Measurements from ENCODE around the gene CDK7. TPM values are rescaled to one million over a fixed set of nuclear protein-coding genes. Genes with fewer than 3 reads are reported as not detected.

Gene CDK7
- total and polyA plus RNA-seq, 2 donors (not counting 1 experiment from before 2014, with no cell fraction given), result 12.3 to 30.6 TPM

GRCh38 chr5:69237877-69238276 is 3.2 kb downstream of the CDK7 start:
- ATAC-seq (ENCODE audit: low read depth), result no peak
- CTCF ChIA-PET, result interaction anchor here (1.0 kb wide), 1 partner anchor 144 kb away, joined by 3 read pairs; the partner anchor contains the start of gene SLC30A5

GRCh38 chr5:69238760-69239251 is 4.1 kb downstream of the CDK7 start:
- H2AFZ ChIP-seq (ENCODE audit: insufficient read depth, low read depth, low read length, poor library complexity, severe bottlenecking), result no peak overlapping the region
- H3K27me3 ChIP-seq (replicated peaks in 1 of 4; ENCODE audit: control extremely low read depth in 1 of 4, control insufficient read depth in 3 of 4, insufficient read depth in 4 of 4, low read length in 3 of 4), result no peaks in the 10 kb centered on the region
- H3K4me1 Mint-ChIP-seq, result peaks cover 61% of the 10 kb centered on the region
- no peaks in the 10 kb centered on the region for H3K9me3 ChIP-seq (ENCODE audit: control extremely low read depth in 1 of 3, control insufficient read depth in 2 of 3, insufficient read depth in 1 of 3, low read length in 2 of 3)
- H3K27ac ChIP-seq (ENCODE audit: low read length in 2 of 2), result no peak overlapping the region
- no peak for TF ChIP-seq CTCF (IDR thresholded peaks at IDR 0.05)
- no peak for TF ChIP-seq EZH2 (IDR thresholded peaks at IDR 0.05; ENCODE audit: borderline replicate concordance, insufficient read depth, low read depth, low read length, poor library complexity, severe bottlenecking)
- WGBS (ENCODE audit: insufficient coverage), result 100% methylated on average over 4 of the region's 6 CpGs
- peaks cover 7 to 11% of the 10 kb centered on the region in 2 experiments for H3K36me3 ChIP-seq (replicated peaks in 1 of 2; ENCODE audit: control extremely low read depth in 1 of 2, control insufficient read depth in 1 of 2, extremely low read depth in 1 of 2, insufficient read depth in 2 of 2, low read length in 1 of 2)
- no peak overlapping the region for H3K4me3 Mint-ChIP-seq
- ChIA-PET CTCF (no interaction called here), POLR2A (no interaction called here)
- no peak for DNase-seq
- ATAC-seq (ENCODE audit: low read depth), result no peak
- no peak overlapping the region for H3K4me3 ChIP-seq (ENCODE audit: control extremely low read depth in 1 of 5, extremely low read depth in 1 of 5, insufficient read depth in 1 of 5, low read depth in 2 of 5, low read length in 4 of 5)
- H3K4me2 ChIP-seq (replicated peaks; ENCODE audit: low read depth, low read length, poor library complexity, severe bottlenecking), result no peak overlapping the region
- H4K20me1 ChIP-seq (ENCODE audit: control insufficient read depth, insufficient read depth, low read length, poor library complexity, severe bottlenecking), result peaks cover 15% of the 10 kb centered on the region
- H3K79me2 ChIP-seq (ENCODE audit: control insufficient read depth, insufficient read depth, low read length), result peaks cover 84% of the 10 kb centered on the region
- peaks cover 6 to 20% of the 10 kb centered on the region in 2 donors for H3K4me1 ChIP-seq (ENCODE audit: control insufficient read depth in 2 of 2, insufficient read depth in 2 of 2, low read length in 2 of 2)
- H3K27ac Mint-ChIP-seq, result no peak overlapping the region
- H3K9ac ChIP-seq (ENCODE audit: low read length), result no peak overlapping the region
- intact Hi-C loops (cut with micrococcal nuclease), result no loop called here
- no peaks in the 10 kb centered on the region for H3K27me3 Mint-ChIP-seq
- no peaks in the 10 kb centered on the region for H3K9me3 Mint-ChIP-seq (ENCODE audit: insufficient read depth)

More at GRCh38 chr5:69237877-69238276, 3.2 kb downstream of the CDK7 start:
- TF ChIP-seq EZH2 (IDR thresholded peaks at IDR 0.05; ENCODE audit: borderline replicate concordance, insufficient read depth, low read depth, low read length, poor library complexity, severe bottlenecking) (no peak), CTCF (IDR thresholded peaks at IDR 0.05) (no peak)
- Mint-ChIP-seq H3K27me3 (no peaks in the 10 kb centered on the region), H3K27ac (no peak overlapping the region), H3K4me1 (peaks cover 55% of the 10 kb centered on the region), H3K9me3 (ENCODE audit: insufficient read depth) (no peaks in the 10 kb centered on the region), H3K4me3 (peak overlapping the region; percentile 15)
- H3K27me3 ChIP-seq (replicated peaks in 1 of 4; ENCODE audit: control extremely low read depth in 1 of 4, control insufficient read depth in 3 of 4, insufficient read depth in 4 of 4, low read length in 3 of 4), result no peaks in the 10 kb centered on the region
- peaks cover 6% of the 10 kb centered on the region for H4K20me1 ChIP-seq (ENCODE audit: control insufficient read depth, insufficient read depth, low read length, poor library complexity, severe bottlenecking)
- H2AFZ ChIP-seq (ENCODE audit: insufficient read depth, low read depth, low read length, poor library complexity, severe bottlenecking), result no peak overlapping the region
- no CpG with 5 or more reads among the region's 3 CpGs for WGBS (ENCODE audit: insufficient coverage)
- H3K9ac ChIP-seq (ENCODE audit: low read length), result no peak overlapping the region
- H3K36me3 ChIP-seq (replicated peaks in 1 of 2; ENCODE audit: control extremely low read depth in 1 of 2, control insufficient read depth in 1 of 2, extremely low read depth in 1 of 2, insufficient read depth in 2 of 2, low read length in 1 of 2), result peaks cover 7 to 11% of the 10 kb centered on the region in 2 experiments
- H3K27ac ChIP-seq (ENCODE audit: low read length in 2 of 2), result no peak overlapping the region
- peaks cover 6 to 21% of the 10 kb centered on the region in 2 donors for H3K4me1 ChIP-seq (ENCODE audit: control insufficient read depth in 2 of 2, insufficient read depth in 2 of 2, low read length in 2 of 2)
- no peak overlapping the region for H3K4me2 ChIP-seq (replicated peaks; ENCODE audit: low read depth, low read length, poor library complexity, severe bottlenecking)
- intact Hi-C loops (cut with micrococcal nuclease), result no loop called here
- H3K9me3 ChIP-seq (ENCODE audit: control extremely low read depth in 1 of 3, control insufficient read depth in 2 of 3, insufficient read depth in 1 of 3, low read length in 2 of 3), result no peaks in the 10 kb centered on the region
- no peak overlapping the region for H3K4me3 ChIP-seq (ENCODE audit: control extremely low read depth in 1 of 5, extremely low read depth in 1 of 5, insufficient read depth in 1 of 5, low read depth in 2 of 5, low read length in 4 of 5)
- POLR2A ChIA-PET, result no interaction called here
- no peak for DNase-seq
- peaks cover 75% of the 10 kb centered on the region for H3K79me2 ChIP-seq (ENCODE audit: control insufficient read depth, insufficient read depth, low read length)

Data from B cell (primary cell).